GM18951 (cell line): Measurements from ENCODE around the gene GCDH.
A peak's percentile ranks its signal among the peaks of the same experiment; 100 is the strongest.
"Not testable (repeated sequence)": the region's sequence is repeated elsewhere in the genome, so short reads cannot be mapped to it uniquely, and the experiment has no call there.

Experiments used
- POLR2A ChIP-seq: IDR thresholded peaks from 4 replicates; pipeline ENCODE4 v1.6.1; 2011; ENCODE audit warnings: mild to moderate bottlenecking; ENCODE audit not compliant: insufficient read length, insufficient read depth; ENCODE audit errors: extremely low read depth
- in situ Hi-C: fragments of 300-500 bp; cut with MboI; formaldehyde crosslinking; loops from one replicate; pipeline ENCODE4 v1.12.0; 2022; ENCODE audit warnings: low sequenced_read_pairs, mixed read lengths, inconsistent platforms; ENCODE audit not compliant: unreplicated experiment

GCDH gene

GRCh38 chr19:12896460-12896859, 5.5 kb downstream of the GCDH start:
- in situ Hi-C loops: no loop called here
- no peak for TF ChIP-seq POLR2A

- in situ Hi-C loops: no loop called here
- TF ChIP-seq POLR2A: peak; percentile 22
Observed at GRCh38 chr19:12899891-12900518, 9.0 kb downstream of the GCDH start.

- in situ Hi-C loops: no loop called here
- no peak for TF ChIP-seq POLR2A
Observed at GRCh38 chr19:12907166-12907565, 16.2 kb downstream of the GCDH start.

DNA sequence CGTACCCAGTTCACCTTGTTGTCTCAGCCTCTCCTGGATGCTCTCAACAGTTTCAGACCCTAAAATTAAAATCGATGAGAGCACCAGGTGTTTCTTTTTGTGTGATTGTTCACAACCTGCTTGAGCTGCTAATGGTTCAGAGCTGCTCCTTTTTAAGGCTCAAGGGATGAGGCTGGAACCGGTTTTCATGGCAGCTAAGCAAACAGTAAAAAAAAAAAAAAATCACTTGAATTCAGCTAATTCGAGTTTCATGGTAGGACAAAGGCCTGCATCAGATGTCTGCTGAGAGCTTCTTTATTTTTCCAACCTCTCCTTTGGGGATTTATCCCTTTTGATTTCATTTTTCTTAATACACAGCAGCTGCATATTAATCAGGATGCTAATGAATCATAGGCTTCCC, 21.6 kb downstream of the GCDH start:
- TF ChIP-seq POLR2A: no peak

DNA sequence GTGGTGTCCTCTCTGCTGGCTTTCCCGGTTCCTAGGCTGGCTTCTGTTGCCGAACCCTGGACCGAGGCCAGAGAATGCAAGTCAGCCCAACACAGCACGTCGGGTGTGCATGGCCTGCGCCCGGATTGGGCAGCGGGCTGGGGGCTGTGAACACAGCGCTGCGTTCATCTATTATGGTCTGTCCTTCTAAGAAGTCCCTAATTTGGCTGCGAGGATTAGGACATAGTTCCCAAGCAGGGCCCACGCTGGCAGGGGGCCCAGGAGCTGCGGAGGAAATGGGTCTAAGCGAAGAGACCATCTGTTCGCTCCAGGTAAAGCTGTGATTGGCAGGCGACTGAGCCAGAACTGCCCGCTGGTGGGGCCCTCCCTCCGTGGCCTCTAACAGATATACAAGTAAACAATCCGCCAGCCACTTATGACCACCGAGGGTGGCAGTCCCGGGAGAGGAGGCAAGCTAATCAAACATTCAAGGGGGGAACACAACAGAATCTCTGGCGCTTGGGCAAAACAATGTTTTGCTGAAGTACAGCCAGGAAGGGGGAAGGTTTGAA, 22.1 kb downstream of the GCDH start:
- in situ Hi-C loops: no loop called here

More for the DNA sequence above, 21.6 kb downstream of the GCDH start:
- in situ Hi-C loops: no loop called here

GRCh38 chr19:12913851-12914690, 23.1 kb downstream of the GCDH start:
- in situ Hi-C loops: no loop called here

More for the DNA sequence above, 22.1 kb downstream of the GCDH start:
- TF ChIP-seq POLR2A: no peak

GRCh38 chr19:12915860-12916259, 24.9 kb downstream of the GCDH start:
- in situ Hi-C loops: not testable (repeated sequence)

More at GRCh38 chr19:12913851-12914690, 23.1 kb downstream of the GCDH start:
- TF ChIP-seq POLR2A: no peak

DNA sequence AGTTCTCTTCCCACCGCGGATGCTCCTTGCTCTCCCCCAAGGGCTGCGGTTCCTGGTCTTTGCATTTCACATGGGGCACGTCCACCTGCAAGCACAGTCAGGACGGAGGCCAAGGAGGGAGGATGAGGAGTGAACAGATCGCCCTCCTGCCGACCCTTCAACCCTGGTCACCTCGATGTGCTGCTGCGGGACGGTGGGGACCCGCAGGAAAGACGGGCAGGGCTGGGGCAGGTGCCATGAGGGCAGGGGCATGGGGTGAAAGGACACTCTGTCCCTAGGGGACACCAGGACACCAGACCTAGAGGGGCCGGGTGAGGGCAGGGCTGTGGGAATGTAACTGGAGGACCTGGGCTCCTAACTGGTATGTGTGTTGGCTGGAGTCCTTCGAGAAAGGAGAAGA, 27.3 kb downstream of the GCDH start:
- no peak for TF ChIP-seq POLR2A
- in situ Hi-C loops: no loop called here

GRCh38 chr19:12921047-12921446, 30.1 kb downstream of the GCDH start:
- in situ Hi-C loops: no loop called here
- no peak for TF ChIP-seq POLR2A

DNA sequence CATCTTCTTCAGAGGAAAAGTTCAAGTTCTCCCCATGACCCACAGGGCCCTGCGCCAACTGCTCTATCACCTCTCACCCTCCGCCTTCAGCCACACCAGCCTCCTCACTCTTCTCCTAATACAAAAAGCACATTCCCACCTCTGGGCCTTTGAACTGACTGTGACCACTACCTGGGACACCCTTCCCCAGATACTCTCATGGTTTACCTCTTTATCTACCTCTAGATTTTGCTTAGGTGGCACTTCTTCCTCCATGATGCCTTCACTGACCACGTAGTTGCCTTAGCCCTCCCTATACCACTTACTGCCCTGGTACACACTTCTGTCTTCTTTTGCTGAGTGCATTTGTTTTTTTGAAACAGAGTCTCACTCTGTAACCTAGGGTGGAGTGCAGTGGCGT, 32.0 kb downstream of the GCDH start:
- in situ Hi-C loops: no loop called here
- no peak for TF ChIP-seq POLR2A

DNA sequence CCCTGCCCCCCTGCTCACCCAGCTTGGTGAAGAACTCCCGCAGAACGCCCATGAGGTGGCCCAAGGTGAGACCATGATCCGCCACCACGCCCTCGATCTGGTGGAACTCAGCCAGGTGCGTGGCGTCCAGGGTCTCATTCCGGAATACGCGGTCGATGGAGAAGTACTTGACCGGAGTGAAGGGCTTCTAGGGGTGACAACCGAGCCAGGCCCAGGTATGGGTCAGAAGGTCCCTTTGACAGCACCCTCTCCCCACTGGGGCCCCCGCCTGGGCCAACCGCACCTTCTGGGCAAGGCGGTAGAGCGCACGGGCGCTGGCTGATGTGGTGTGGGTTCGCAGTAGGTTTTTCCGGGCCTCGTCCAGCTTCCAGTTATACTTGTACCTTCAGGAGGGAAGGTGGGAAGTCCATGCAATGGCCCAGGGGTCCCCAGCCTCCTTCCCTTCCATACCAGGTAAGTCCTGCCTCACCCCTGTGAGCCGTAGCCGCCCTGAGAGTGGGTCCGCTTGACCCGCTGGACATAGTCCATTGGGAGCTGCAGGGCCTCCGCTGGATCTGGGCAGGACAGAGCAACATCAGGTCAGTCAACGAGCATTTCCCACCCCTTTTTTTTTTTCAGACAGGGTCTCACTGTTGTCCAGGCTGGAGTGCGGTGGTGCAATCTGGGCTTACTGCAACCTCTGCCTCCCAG, 33.8 kb downstream of the GCDH start:
- TF ChIP-seq POLR2A: no peak
- in situ Hi-C loops: no loop called here

DNA sequence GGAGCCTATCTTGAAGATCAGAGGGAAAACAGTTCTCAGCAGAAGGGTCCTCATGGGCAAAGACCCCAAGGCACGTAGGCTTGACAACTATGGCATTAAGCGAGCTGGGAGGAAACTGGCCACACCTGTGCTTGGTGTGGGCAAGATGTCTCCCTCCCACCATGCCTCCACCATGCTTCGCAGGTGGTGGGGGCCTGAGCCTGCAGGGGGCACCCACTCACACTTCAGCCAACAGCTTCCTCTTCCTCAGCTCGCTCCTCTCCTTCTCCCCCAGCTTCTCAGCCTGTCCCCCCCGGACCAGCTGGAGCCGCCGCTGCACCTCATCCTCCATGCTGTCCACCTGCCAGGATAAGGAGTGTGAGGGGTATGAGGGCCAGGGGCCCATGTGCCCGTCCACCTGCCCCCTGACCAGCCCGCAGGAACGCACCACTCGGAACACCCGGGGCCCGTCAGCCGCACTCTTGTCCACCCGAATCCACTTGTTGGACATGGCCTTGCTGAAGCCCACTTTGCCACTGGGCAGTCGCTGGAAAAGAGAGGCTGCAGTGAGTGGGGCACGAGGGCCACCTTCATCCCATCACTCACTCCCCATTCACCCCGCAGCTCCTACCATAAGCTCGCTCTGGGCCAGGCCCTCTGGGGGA, 39.2 kb downstream of the GCDH start:
- in situ Hi-C loops: no loop called here
- no peak for TF ChIP-seq POLR2A
